GM11168 (cell line): ENCODE measurements around the gene TEX47.

Experiments
- in situ Hi-C: fragments of 300-500 bp; cut with MboI; formaldehyde crosslinking; loops from one replicate; pipeline ENCODE4 v1.12.0; 2022; ENCODE audit warnings: low sequenced_read_pairs; ENCODE audit not compliant: unreplicated experiment

TEX47 gene

DNA sequence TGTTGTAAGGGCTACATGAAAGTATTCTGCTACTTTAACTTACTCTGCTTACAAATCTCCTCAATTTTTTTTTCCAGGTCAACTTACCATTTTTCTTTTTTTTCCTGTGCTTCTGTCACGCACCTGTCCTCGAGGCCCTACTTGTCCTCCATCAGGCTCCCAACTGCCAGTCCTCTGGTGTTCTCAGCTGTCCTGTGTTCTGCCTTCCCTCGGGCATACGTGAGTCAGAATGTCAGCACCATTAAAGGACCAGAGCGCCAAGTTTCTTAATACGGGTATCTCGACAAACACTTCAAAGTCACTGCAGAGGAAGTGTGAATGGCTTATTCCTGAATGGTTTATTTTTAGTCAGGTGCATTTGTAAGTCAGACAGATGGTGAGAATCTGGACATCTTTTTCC is at the start of gene TEX47:
Gene TEX47, minus strand, starts transcription at position 185 of the 400 bp plus-strand sequence. CDS start 795 bp downstream, outside the sequence.
- in situ Hi-C loops: no loop called here

DNA sequence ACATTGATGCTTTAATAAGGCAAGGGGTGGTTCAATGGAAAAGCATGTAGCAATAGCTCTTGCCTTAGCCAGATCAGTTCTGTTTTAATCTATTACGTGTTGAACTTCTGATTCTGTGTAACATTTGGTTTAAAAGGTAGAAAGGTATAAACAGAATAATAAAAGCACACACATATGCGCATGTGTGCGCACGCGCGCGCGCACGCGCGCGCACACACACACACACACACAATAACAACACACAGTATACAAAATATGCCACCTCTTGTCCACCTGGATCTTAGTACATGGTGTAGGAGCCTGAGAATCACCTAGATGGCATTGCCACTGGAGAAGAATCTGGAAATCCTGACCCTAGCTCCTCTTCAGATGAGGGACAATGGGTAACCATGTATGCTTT is 49.6 kb upstream of the TEX47 start:
- in situ Hi-C loops: loop anchor here (25.0 kb wide), 1 partner anchor 308 kb away; no protein-coding TSS in a partner anchor

DNA sequence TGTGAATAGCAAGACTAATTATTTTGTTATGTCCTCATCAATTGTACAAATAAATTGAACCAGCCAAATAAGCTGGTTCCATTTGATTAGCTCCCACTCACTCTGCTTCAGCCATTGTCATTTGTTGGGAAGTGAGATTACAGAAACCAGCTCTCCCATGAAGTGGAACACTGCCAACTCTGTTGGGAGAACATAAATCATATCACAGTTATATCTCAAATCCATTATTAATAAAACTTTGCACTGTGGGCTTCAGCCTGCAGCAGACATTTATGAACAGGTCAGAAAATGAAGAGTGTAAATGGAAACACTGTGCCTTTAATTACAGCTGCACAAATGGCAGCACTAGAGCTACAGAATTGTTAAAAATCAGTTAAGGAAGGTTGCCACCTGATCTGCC is 46.7 kb upstream of the TEX47 start:
- in situ Hi-C loops: loop anchor here (25.0 kb wide), 1 partner anchor 305 kb away; no protein-coding TSS in a partner anchor

DNA sequence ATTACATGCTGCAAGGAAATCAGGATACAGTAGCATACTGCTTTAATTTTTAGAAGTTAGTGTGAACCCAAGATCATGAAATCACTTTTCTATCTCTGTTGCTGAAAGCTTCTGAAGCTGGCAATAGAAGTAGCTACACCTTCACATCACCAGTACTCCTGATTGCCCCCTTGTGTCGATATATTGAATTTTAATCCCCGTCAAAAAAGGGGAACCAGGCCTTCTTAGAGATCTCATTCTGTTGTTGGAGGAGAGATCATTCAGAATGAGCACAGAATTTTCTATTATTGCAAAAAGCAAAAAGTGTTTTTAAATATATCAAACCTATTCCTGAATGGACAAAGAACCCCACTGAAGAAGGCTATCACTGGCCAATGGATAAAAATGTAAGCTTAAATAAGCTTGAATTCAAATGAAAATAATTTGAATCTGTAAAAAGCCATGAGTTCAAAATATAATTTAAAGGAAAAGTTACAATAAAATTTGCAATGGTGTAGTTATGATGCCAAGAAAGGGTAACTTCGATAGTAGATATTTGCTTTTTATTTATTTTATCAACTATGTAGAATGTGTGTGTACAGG is 39.7 kb upstream of the TEX47 start:
- in situ Hi-C loops: loop anchor here (25.0 kb wide), 1 partner anchor 298 kb away; no protein-coding TSS in a partner anchor

DNA sequence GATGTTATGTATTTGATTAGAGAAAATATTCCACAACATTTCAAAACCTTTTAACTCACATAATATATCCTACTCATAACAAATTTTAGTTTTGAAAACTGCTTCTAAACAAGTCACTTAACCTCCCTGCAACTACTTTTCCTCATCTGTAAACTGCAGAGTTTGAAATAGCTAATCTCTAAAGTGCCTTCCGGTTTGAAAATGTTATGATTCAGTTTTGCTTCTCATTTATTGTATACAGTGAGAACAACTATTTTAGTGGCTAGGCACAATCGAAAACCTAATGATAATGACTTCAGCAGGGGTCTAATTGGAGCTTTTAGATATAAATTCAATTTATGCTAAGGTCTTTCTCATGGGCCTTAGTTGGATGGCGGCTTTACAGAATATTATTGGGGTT is 30.7 kb upstream of the TEX47 start:
- in situ Hi-C loops: loop anchor here (25.0 kb wide), 1 partner anchor 289 kb away; no protein-coding TSS in a partner anchor

DNA sequence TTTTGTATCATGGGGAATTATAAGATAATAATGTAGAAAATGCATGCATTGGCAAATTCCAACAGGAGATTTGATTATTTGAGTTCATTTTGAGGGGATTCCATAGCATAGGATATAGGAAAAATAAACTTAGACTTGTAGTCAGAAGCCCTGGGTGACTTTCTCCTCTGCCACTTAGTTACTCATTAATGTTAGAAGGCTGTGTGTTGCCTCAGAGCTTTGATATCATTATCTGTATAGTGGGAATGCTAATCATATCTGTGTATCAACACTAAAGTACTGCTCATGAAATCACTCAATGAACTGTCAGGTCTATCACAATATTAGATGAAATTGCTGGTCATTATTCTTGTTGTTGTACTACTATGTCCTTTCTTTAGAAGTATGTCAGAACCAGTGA is 23.0 kb upstream of the TEX47 start:
- in situ Hi-C loops: no loop called here

DNA sequence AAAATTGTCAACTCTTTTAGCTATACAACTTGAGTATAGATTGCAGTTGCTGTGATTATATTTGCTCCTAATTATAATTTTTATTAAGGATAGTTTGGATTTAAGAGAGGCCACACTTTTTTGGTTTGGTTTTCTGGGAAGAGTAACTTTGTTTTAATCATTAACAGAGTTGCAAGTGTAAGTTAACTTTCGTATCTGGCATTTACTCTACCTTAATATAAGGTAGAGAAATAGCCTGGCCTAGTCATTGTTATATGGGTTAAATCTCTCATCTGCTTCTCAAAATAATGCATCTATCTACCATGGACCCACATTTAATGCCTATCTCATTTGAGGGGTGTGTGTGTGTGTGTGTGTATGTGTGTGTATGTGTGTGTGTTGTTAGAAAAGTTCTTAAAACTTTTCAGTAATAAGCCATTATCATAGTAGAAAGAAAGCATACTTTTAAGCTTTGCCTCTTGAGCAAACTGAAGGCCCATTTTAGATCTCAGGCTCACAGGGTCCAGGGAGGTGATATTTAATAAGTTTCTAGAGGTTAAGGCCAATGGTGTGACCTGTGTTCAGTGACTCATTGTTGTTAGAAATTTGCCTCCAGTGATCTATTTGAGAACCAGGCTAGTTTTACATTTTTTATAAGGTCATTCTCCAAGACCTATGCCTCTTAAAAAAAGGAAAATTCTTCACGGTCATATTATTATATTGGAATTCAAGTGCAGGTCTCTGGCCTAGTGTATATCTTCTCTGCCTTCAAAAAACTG is 10.9 kb upstream of the TEX47 start:
- in situ Hi-C loops: no loop called here

DNA sequence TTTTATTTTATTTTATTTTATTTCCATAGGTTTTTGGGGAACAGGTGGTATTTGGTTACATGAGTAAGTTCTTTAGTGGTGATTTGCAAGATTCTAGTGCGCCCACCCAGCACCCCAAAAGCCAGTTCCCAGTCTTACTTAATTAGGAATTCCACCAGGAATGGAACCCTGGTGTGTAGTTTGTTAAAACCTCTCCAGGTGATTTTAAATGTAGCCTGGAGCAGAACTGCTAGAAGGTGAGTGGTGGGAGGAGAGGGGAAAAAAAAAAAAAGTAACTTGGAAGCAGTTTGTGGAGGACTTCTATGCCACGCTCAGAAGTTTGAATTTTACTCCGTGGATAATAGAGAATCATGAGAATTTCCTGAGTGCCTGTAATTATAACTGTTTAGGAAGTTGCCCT is 5.5 kb upstream of the TEX47 start:
- in situ Hi-C loops: no loop called here

DNA sequence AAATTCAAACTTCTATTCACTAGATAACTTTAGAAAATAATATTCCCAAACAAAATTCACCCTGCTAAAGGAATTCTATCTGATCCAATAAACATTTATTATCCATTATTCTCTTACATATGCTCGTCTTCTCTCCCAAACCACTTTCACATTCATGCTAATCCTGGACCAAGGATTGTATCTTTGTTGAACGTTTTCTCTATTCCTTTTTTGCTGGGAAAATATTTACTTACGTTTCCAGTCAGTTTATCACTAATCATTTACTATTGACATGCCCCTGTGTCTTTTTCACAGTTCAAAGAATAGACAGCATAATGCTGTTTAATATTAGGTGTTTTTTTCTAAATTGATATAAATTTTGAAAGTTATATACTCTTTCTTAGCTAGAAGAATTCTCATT is 3.2 kb downstream of the TEX47 start:
- in situ Hi-C loops: no loop called here

DNA sequence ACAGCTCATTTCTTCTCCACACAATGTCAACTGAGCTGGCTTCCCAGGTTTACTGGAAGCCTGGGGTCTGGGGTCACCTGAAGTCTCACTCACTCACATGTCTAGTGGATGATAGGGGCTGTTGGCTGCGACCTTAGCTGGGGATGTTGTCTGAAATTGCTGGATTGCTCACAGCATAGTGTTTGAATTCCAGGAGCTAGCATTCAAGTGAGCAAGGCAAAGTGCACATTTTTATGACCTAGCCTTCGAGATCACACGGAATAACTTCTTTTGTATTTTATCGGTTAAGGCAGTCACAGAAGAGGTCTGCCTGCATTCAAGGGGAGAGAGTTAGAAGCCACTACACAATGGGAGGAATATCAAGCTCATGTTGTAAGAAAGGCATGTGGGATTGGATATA is 3.6 kb downstream of the TEX47 start:
- in situ Hi-C loops: no loop called here

DNA sequence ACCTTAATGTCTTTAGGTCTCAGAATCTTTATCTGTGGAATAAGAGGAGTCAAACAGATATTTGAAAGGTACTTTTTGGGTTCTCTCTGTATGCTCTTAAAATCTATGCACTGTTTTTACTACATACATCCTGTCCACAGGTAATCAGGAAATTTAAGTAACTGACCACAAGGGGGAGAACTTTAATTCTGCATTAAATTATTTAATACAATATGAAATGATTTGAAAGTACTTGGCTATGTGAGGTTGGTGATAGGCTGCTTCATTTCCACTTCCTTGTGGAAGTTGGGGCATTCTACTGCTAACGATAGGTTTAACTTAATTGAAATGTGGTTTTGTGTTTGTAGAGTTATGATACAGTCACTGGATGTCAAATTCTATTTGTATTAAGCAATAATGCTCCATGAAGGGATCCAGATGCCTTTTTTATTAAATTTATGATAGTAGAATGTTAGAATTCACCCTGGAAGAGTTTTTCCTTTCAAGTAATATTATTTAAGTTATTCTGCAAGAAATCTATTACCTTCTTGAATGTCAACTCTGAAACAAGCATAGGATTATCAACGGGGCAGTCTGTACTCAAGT is 6.0 kb downstream of the TEX47 start:
- in situ Hi-C loops: no loop called here

DNA sequence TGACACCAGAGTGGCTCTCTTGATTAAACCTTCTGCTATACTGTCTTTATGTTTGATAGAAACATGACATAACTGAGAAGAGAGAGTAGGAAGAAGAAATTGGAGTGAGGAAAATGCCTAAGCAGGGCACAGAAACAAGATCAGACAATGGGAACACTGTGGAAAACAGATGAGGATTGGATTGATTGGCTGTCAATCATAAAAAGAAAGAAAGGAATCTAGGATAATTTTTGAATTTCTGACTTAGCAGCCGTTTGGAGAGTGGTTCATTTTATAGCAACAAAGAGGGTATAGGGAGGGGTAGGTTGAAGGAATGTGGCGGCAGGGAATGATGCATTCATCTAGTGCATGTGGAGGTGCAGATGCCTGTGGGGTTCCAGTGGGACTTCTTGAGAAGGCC is 7.8 kb downstream of the TEX47 start:
- in situ Hi-C loops: no loop called here

DNA sequence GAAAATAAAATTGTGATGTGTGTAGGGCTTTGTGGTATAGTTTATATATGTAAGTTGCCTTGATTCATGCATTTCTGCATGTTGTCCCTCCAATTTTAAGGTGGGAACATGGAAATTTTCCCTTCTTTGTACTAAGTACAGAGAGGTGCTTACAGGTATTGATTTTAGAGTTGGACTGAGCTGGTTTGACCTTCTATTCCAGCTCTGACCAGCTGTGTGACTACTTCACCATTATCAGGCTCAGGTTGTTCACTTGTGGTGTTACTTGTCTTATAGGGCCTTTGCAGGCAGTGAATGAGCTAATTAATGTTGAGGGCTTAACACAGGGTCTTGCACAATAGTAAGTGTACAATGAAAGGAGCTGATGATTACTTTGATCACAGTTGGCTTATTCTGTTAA is 19.7 kb downstream of the TEX47 start:
- in situ Hi-C loops: no loop called here

DNA sequence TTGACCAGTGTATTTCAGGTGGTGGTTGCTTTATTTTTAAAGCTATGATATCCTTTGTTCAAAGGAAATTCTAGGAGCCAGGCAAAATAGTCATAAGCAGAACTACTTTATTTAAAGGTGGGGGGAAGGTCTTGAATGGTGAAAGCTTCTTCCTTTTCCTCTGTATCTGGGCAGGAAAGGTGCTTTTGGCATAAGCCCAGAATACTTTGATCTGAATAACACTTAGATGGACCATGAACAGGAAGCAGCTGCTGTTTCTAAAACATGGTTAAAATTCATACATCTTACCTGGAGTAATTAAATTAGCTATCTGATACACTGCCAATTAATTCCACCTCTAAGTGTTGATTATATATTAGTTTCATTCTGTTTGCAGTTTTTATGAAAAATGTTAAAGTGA is 22.8 kb downstream of the TEX47 start:
- in situ Hi-C loops: no loop called here

DNA sequence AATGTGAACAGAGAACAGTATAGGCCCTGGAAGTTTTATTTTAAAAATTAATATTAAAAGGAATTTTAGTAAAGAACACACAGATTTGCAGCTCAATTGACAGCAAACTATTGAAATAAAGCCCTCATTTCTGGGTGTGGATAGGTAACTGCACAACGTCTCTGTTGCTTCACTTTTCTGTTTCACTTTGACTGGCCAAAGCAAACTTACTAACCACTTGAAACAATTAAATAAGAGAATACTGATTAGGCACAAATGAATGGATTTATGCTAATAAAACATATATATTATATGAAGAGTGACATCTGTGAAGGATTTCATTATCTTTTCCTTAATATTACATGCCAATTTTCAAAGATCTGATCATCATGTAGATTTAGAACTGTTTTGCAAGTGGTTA is 24.1 kb downstream of the TEX47 start:
- in situ Hi-C loops: no loop called here

DNA sequence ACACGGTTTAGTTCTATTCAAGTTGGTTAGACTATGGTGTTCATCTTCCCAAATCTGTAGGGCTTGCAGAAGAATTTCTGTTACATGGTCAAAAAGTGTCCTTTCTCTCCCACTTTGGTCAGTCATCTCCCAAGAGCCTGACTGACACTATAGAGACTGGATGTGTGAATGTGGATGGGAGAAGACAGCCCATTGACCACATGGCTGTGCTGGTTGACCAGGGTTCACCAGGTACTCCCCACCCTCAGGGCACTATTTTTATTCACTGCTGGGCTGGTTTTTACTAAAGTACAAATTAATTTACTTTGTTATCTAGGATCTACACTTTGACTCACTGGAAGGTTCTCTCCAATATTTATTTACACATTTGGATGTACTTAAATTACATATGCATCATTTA is 33.8 kb downstream of the TEX47 start:
- in situ Hi-C loops: no loop called here

DNA sequence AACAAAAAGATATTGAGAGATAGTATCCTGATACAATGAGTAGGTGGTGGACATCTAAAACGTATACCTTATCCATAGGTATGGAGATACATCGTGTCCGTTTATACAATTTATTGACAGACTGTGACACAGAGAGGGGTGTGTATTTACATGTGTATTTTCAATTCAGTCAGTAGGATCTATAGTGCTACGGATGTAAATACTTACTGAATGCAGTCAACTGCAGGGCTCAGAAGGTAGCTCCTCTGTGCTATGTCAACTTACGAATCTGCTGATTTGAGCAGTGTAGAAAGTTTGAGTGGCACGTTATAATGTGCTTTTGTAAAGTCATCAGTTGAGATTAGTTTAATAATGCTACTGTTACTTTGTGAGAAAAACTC is 35.4 kb downstream of the TEX47 start:
- in situ Hi-C loops: no loop called here

DNA sequence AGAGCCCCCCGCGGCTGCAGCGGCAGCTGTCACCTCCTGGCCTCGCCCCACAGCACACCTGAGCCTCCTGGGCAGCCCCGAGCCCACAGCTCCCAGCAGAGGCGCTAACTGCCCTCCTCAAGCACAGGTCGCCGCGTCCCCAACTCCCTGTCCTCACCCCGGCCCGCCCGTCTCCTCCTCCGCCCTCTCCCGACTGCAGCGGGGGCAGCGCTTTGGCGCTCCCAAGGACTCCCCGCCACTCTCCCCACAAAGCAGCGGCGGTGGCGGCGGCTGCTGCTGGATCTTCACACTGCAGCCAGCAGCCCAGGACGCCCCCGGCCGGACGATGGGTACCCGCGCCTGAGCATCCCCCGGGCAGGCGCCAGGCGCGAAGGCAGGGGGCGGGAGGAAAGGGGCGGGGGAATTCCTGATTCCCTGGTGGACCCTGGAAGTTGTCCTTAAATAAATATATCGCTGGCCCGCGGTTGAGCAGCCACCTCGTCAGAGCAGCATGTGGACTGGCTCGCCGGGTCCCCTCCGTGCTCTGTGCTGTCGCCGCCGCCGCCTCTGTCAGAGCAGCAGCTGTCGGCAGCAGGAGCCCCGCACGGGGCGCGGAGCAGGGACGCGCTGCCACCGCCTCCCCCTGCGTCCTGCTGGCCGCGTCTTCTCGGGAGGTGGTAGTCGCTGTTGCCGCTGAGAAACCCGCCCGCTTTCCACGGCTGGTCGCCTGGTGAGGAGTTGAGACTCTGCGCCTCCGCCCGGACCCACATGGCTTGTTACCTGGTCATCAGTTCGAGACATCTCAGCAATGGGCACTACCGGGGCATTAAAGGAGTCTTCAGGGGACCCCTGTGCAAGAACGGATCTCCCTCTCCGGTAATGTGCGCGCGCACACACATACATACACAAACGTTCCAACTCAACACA is 36.1 kb downstream of the TEX47 start, which contains the start of gene ZNF804B:
Gene ZNF804B, plus strand, starts transcription at position 471 of the 906 bp plus-strand sequence. Its CDS starts 277 bp downstream, at position 748.
- in situ Hi-C loops: no loop called here

DNA sequence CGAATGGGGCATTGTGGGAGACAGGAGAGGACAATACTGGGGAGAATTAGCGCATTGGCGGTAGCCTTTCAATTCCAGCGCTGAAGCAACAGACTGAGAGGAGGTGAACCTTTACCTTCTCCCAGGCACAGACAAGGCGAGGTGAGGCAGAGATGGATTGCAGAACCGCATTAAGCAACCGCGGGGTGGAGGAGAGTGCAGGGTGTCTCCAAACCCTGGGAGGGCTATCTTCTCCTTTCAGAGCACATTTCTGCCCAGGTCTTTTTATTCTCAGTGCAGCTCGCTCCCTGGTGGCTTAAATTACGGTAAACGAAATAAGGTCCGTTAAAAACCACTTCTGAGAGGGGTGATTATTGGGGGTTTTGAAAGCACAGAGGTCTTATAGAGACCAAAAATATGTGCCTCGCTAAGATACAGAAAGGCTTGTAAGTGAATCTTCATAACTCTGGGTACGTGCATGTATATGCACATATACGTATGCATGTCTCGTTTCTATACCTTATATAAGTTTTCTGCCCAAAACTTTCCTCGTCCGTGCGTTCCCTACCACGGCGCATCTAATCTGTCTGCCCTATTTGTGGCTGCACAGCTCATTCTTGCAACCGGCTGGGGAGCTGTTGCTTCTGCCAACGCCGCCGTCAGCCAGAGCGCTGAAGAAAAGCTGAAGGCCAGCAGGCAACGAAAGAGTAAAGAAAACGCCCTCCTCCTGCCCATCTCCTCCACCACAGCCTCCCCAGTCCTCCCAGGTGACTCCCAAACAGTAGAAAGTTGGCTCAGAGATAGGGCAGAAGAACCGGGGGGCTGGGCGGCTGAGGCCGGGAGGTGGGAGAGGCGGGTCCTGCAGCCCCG is 36.9 kb downstream of the TEX47 start:
- in situ Hi-C loops: no loop called here
